CMK (cell line): Measurements from ENCODE around the gene GLRA3.

Experiments
- DNase-seq: peaks from one replicate; pipeline ENCODE4 v3.0.0-alpha.2; 2010; ENCODE audit warnings: low read depth

Gene GLRA3

DNA sequence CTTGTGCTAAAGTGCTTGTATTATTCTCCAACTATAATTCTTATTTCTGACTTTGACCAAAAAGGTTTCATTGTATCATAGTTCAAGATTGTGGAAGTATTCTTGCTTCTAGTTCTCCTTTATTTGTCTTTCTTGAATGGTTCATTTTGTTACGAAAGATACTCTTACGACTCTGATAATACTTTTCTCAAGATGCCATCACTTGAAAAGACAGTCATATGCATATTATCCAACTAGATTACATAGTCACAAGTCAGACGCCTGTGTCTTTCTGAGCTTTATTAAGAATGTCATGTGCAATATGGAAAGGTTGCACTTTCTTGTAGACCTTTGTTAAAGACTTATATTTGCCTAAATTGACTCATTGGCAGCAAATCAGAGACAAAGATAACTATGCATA, 235.3 kb downstream of the GLRA3 start:
- DNase-seq, result no peak

GRCh38 chr4:174592985-174593335, 236.1 kb downstream of the GLRA3 start:
- DNase-seq, result no peak

DNA sequence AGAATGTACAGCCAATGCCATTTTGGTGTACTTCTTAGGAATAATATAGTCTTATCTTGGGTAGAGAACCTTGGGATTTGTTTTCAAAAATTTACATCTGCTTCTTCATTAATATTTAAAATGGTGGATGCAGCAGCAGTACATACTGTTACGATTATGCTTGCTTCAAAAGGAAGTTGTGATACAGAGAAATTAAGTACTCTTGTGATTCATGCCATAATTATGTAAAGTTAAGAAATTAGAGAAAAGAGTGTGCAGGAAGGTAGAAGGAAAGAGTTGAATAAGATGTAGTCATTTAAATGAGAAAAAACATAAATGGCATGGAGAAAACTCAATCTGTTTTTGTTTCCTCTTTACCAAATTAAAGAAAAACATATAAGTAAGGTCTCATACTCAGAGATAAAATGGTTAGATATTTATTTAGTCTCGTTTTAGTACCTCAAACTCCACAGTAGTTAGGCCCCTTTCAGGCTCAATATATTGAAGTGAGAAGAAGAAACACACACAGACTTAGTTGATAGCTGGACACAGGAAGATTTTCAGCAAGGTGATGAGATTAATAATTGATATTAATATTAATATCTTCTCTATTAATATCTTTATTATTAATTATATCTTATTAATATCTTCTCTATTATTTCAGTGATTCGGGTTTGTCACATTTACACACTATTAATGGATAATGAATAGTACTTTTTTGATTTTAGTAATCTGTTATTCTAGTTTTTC, 236.6 kb downstream of the GLRA3 start:
- DNase-seq, result no peak

DNA sequence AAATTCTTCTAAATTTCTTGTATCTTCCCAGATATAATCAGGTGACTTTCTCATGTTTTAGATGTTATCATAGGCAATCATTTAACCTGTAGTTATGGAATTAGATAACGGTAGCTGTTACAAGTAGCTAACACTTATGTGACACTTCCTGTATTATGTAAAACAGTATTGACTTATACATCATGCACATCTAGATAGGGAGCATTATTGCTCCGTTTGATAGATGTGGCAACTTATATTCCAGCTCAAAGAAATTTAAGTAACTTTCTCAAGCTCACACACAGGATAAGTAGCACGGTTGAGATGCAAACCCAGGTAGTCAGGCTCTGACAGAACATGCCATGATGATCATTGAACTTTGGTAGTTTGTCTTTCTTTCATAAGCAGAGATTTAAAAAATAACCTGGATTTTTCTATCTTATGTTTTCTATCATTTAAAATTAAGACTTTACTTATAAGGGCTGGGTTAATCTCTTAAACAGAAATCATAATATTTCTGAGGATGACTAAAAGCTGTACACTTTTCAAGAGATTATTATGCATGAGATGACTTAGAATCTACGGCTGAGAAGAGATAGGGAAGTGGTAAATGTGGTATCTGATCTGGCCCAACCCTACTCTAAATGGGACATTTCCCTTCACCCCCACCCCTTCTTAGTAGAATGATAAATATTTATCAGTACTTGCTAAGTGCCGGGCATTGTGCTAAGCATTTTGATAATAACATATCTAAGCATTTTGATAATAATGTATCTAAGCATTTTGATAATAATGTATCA, 237.6 kb downstream of the GLRA3 start:
- DNase-seq, result peak; percentile 14

GRCh38 chr4:174590336-174590735, 238.7 kb downstream of the GLRA3 start:
- DNase-seq, result no peak
